HG02840 (cell line): ENCODE results near the gene ZNF582.

Experiments used
- ATAC-seq: cut with Tn5 transposase; IDR thresholded peaks from one replicate; pipeline ENCODE4 v1.9.1; 2021; ENCODE audit warnings: mild to moderate bottlenecking, moderate library complexity, moderate number of reproducible peaks; ENCODE audit not compliant: unreplicated experiment, low FRiP score

The ZNF582 gene

DNA sequence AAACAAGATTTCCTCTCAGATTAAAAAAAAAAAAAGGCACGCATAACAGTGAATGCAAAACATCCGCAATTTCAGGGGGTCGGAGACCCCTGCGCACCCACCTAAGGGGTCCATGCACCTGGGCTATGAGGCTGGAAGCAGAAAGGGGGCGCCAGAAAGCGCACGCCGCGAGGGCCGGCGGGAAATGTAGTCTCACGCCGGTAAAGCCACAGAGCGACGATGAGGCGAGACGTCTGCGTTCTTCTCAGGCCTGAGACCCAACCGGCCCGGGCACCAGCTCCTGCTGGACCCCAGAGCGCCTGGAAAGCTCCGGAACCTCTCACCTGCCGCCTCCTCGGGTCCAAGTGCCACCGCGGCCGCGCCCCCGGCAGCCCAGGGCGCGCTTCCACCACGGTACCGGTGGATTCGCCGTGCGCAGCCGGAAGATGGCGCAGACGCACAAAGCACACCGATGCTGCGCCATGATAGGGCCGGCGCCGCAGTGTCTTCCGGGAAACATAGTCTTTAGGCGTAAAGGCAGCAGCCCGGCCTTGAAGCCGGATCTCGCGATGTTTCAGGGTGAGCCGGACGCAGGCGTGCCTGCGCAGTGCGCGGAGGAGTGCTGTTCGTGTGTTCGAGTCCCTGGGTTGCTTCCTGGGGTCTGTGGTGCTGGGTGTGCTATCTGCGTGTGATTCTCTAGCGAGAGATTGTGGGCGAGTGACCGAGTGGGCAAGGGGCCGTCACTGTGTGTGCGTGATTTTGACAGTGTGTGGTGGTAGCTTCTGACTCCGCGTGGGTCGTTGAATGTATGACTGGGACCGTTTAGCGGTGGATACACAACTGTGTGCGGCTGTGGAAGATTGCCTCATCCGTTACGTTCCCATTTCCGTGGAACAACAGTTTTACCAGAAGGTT is at the start of gene ZNF582:
Gene ZNF582, minus strand, starts transcription at position 416 of the 894 bp plus-strand sequence. CDS start 1,782 bp downstream, outside the sequence.
- no peak for ATAC-seq

GRCh38 chr19:56441206-56441792 is 48.0 kb upstream of the ZNF582 start:
- ATAC-seq, result no peak

DNA sequence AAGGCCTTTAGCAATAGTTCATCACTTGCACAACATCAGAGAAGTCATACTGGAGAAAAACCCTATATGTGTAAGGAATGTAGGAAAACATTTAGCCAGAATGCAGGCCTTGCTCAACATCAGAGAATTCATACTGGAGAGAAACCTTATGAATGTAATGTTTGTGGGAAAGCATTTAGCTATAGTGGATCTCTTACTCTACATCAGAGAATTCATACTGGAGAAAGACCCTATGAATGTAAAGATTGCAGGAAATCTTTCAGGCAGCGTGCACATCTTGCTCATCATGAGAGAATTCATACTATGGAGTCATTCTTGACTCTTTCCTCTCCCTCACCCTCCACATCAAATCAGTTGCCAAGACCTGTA is 30.6 kb upstream of the ZNF582 start:
- ATAC-seq, result no peak

DNA sequence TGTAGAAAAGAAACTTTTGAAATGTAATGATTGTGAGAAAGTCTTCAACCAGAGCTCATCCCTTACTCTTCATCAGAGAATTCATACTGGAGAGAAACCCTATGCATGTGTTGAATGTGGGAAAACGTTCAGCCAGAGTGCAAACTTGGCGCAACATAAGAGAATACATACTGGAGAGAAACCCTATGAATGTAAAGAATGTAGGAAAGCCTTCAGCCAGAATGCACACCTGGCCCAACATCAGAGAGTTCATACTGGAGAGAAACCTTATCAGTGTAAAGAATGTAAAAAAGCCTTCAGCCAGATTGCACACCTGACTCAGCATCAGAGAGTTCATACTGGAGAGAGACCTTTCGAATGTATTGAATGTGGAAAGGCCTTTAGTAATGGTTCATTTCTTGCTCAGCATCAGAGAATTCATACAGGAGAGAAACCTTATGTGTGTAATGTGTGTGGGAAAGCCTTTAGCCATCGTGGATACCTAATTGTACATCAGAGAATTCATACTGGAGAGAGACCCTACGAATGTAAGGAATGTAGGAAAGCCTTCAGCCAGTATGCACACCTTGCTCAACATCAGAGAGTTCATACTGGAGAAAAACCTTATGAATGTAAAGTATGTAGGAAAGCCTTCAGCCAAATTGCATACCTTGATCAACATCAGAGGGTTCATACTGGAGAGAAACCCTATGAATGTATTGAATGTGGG is 30.1 kb upstream of the ZNF582 start:
- no peak for ATAC-seq

DNA sequence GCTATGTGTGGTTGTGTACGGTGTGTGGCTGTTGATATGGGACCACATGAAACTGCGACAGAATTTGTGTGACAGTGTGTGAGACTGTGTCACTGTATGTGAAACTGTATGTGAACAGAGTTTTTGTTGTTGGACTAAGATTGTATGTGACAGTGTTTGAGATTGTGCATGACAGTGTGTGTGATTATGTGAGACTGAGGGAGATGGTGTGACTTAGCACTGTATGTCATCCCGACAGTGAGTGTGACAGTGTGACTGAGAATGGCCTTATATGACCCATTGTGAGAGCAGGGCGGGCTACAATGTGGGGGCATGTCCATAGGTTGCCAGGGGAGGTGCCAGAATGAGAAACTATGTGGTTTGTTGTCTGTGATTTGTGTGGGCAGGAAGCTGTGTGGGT is 11.7 kb upstream of the ZNF582 start:
- no peak for ATAC-seq

DNA sequence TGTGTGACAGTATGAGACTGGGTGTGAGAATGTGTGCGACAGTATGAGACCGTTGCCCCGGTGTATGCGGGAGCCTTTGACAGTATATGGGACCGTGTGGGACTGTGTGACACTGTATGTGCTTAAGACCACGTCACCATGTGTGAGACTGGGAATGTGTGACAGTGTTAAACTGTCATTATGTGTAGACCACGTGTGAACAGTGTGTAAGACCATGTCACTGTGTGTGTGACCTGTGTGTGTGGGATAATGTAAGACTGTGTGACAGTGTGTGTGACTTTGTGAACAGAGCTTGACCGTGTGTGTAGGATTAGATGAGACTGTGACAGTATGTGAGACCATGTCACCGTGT is 11.3 kb upstream of the ZNF582 start:
- ATAC-seq, result no peak

DNA sequence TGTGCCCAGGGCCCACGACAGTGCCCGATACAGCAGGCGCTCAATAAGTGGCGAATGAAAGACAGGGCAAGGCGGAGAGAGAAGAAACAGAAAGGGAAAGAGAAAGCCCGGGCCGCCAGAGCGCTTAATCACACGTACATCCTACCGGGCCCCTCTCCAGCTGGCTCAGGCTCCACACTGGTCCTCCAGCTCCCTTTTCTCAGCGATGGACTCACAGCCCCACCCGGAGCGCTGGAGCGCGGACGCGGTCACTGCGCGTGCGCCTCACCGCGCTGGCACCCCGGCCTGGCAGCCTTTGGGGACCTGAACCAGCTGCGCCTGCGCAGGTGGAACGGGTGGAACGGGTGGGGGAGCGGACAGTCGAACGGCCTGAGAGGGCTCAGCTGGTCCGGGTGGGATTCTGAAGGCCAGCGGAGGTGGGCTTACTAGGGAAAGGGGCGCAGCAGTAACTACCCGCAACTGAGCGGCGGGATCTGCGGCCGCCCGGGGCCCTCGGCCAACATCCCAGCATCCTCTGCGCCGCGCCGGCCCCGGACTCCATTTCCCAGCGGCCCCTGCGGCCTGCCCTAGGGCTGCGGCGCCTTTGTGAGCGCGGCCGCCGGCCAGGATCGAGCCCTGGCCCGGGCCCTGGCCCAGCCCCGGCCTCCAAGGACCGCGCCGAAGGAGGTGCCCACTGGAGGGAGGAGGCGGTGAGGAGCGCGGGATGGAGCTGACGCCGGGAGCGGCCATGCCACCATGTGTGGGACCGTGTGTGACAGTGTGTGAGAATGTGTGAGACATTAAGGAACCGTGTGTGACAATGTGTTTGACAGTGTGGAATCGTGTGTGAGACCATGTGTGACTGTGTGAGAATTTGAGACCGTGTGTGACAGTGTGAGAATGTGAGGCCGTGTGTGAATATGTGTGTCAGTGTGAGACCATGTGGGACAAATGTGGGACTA is 10.7 kb upstream of the ZNF582 start, which contains the start of gene ZNF583:
Gene ZNF583, plus strand, starts transcription at position 569 of the 941 bp plus-strand sequence. CDS start 2,783 bp downstream, outside the sequence.
- ATAC-seq, result peak; percentile 74

DNA sequence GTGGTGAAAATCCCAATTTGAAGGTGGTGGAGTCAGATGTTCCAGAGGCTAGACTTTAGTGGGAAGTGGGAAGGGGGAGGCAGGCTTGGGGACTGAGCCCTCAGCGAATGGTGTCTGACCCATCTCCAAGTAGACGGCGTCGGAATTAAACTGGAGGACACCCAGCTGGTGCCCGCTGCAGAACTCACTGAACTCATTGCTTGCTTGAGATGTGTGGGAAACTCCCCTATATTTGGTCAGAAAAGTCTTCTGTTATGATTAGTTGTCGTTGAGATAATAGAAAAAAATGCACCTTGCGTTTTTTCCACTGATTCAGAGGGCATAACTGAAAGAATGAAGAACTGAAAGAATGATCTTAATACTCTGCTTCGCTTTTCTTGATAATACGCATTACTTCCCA is 9.9 kb upstream of the ZNF582 start:
- ATAC-seq, result no peak

GRCh38 chr19:56400485-56400884 is 7.2 kb upstream of the ZNF582 start:
- ATAC-seq, result no peak

DNA sequence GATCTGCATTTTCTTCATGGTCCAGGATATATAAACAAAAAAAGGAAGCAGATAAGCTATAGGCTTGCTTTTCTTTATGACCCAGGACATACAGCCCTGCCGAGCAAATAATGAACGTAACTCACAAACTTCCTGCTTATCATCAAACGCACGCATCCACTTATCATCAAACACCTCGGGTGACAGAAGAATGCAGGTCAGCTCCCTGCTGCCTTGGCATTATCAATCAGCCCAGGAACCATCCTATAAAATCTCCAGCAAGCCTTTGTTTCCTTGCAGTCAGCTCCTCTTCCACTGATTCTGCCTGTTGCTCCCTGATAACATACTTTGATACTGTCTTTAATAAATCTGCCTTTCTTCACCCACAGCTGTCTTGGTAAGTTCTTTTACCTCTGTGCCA is 5.5 kb upstream of the ZNF582 start:
- no peak for ATAC-seq

- ATAC-seq, result no peak
Measured at GRCh38 chr19:56383826-56384605, 9.3 kb downstream of the ZNF582 start.

GRCh38 chr19:56377105-56377924 is 16.0 kb downstream of the ZNF582 start:
- ATAC-seq, result no peak

GRCh38 chr19:56372281-56372680 is 21.1 kb downstream of the ZNF582 start:
- ATAC-seq, result no peak

GRCh38 chr19:56369886-56370676 is 23.3 kb downstream of the ZNF582 start:
- no peak for ATAC-seq

GRCh38 chr19:56367829-56368711 is 25.3 kb downstream of the ZNF582 start:
- ATAC-seq, result no peak

DNA sequence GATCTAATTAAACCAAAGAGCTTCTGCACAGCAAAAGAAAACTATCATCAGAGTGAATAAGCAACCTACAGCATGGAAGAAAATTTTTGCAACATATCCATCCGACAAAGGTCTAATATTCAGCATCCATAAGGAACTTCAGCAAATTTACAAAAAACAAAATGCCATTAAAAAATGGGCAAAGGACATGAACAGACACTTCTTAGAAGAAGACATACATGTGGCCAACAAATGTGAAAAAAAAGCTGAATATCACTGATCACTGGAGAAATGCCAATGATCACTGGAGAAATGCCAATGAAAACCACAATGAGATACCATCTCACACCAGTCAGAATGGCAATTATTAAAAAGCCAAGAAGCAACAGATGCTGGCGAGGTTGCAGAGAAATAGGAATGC is 32.5 kb downstream of the ZNF582 start:
- no peak for ATAC-seq

- ATAC-seq, result no peak
Measured at GRCh38 chr19:56356944-56357343, 36.4 kb downstream of the ZNF582 start.
